HL-60/S4 treated with retinoic acid at 250 ng/mL for 4 days and 3 days (cell line): ENCODE measurements around the gene BOLA2.
"Not testable (repeated sequence)": the region's sequence is repeated elsewhere in the genome, so short reads cannot be mapped to it uniquely, and the experiment has no call there.

ENCODE experiments used
- in situ Hi-C: fragments of 300-500 bp; cut with MboI; formaldehyde crosslinking; loops from 2 replicates; pipeline ENCODE4 v1.7.0; 2022; ENCODE audit warnings: low sequenced_read_pairs

The BOLA2 gene

GRCh38 chr16:29454269-29454668 lies at the start of gene BOLA2, which contains the start of gene SLX1B:
Gene BOLA2, minus strand, starts transcription at chr16:29454351. Its CDS starts 98 bp downstream, at chr16:29454253.
Gene SLX1B, plus strand, starts transcription at chr16:29454533.
- in situ Hi-C loops = not testable (repeated sequence)

GRCh38 chr16:29482276-29482675 lies 28.1 kb upstream of the BOLA2 start:
- in situ Hi-C loops = not testable (repeated sequence)

- in situ Hi-C loops = not testable (repeated sequence)
Observed at GRCh38 chr16:29472065-29472464, 17.9 kb upstream of the BOLA2 start.

GRCh38 chr16:29469660-29470059 lies 15.5 kb upstream of the BOLA2 start:
- in situ Hi-C loops = not testable (repeated sequence)

GRCh38 chr16:29467654-29468366 lies 13.7 kb upstream of the BOLA2 start:
- in situ Hi-C loops = not testable (repeated sequence)

GRCh38 chr16:29466904-29467303 lies 12.8 kb upstream of the BOLA2 start:
- in situ Hi-C loops = not testable (repeated sequence)

GRCh38 chr16:29465985-29466824 lies 12.1 kb upstream of the BOLA2 start:
- in situ Hi-C loops = not testable (repeated sequence)

- in situ Hi-C loops = not testable (repeated sequence)
Observed at GRCh38 chr16:29460647-29461030, 6.5 kb upstream of the BOLA2 start.

- in situ Hi-C loops = not testable (repeated sequence)
Observed at GRCh38 chr16:29459706-29460646, 5.8 kb upstream of the BOLA2 start, which contains the start of gene SULT1A4. Gene SULT1A4, plus strand, starts transcription at chr16:29459913. Its CDS starts 1,473 bp downstream, at chr16:29461386.

- in situ Hi-C loops = not testable (repeated sequence)
Observed at GRCh38 chr16:29457660-29458059, 3.5 kb upstream of the BOLA2 start.

- in situ Hi-C loops = not testable (repeated sequence)
Observed at GRCh38 chr16:29454828-29455227, 677 bp upstream of the BOLA2 start.

- in situ Hi-C loops = not testable (repeated sequence)
Observed at GRCh38 chr16:29453754-29454153, 397 bp downstream of the BOLA2 start.

GRCh38 chr16:29425390-29425789 lies 28.8 kb downstream of the BOLA2 start:
- in situ Hi-C loops = not testable (repeated sequence)

- in situ Hi-C loops = not testable (repeated sequence)
Observed at GRCh38 chr16:29423587-29423986, 30.6 kb downstream of the BOLA2 start.

- in situ Hi-C loops = not testable (repeated sequence)
Observed at GRCh38 chr16:29405249-29405648, 48.9 kb downstream of the BOLA2 start.
